WERI-Rb-1 (cell line): ENCODE results near the gene KRTAP4-11.
"Not testable (repeated sequence)": the region's sequence is repeated elsewhere in the genome, so short reads cannot be mapped to it uniquely, and the experiment has no call there.

Experiments
- DNase-seq: peaks from one replicate; pipeline ENCODE4 v3.0.0-alpha.2; 2020
- H3K27ac ChIP-seq: fragments of 250-450 bp; sonication (Bioruptor Pico); 2 replicates; pipeline ENCODE4 v1.5.1; 2020; ENCODE audit warnings: mild to moderate bottlenecking, moderate library complexity
- H3K27me3 ChIP-seq: fragments of 250-450 bp; sonication (Bioruptor Pico); 2 replicates; pipeline ENCODE4 v1.5.1; 2021; ENCODE audit warnings: mild to moderate bottlenecking, low read depth, moderate library complexity; ENCODE audit not compliant: insufficient read depth, severe bottlenecking
- H3K36me3 ChIP-seq: fragments of 250-450 bp; sonication (Bioruptor Pico); 2 replicates; pipeline ENCODE4 v1.5.1; 2020; ENCODE audit warnings: mild to moderate bottlenecking, moderate library complexity
- H3K4me3 ChIP-seq: 2 replicates; pipeline ENCODE4 v1.5.1; 2011; ENCODE audit warnings: low read depth, mild to moderate bottlenecking, control low read depth, low read length
- H3K9me3 ChIP-seq: fragments of 250-450 bp; sonication (Bioruptor Pico); 2 replicates; pipeline ENCODE4 v1.5.1; 2021; ENCODE audit warnings: mild to moderate bottlenecking, moderate library complexity; ENCODE audit not compliant: severe bottlenecking
- CTCF ChIP-seq: IDR thresholded peaks from 2 replicates; pipeline ENCODE4 v1.5.1; 2011; ENCODE audit warnings: low read depth, mild to moderate bottlenecking, control low read depth, inconsistent platforms, low read length

KRTAP4-11 gene

DNA sequence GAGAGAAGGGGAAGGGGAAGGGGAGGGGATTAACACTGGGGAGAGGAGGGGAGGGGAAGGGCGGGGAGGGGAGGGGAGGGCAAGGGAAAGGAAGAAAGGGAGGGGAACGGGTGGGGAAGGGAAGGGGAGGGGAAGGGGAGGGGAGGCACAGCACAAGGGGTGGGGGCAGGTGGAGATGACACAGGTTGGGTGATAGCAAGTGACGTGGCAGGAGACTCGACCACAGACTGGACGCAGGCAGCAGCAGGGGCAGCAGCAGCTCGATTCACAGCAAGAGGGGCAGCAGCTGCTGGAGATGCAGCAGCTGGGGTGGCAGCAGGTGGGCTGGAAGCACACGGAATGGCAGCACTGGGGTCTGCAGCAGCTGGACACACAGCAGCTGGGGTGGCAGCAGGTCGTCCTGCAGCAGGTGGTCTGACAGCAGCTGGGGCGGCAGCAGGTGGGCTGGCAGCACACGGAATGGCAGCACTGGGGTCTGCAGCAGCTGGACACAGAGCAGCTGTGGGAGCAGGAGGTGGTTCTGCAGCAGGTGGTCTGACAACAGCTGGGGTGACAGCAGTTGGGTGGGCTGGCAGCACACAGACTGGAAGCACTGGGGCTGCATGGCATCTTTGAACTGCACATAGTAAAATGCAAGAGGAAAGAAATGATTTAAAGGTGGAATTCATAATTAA, 16.4 kb downstream of the KRTAP4-11 start, which contains the start of gene KRTAP4-16:
TSS of gene KRTAP4-16 (minus strand) at position 624 of the 674 bp plus-strand sequence. CDS start at position 624, 0 bp downstream.
- Histone ChIP-seq H3K9me3 (no peaks in the 10 kb centered on the region), H3K27ac (no peak within 1 kb of the TSS), H3K36me3 (no peaks in the 10 kb centered on the region), H3K27me3 (peaks cover 13% of the 10 kb centered on the region), H3K4me3 (no peak within 1 kb of the TSS)
- DNase-seq: no peak
- TF ChIP-seq CTCF: no peak

DNA sequence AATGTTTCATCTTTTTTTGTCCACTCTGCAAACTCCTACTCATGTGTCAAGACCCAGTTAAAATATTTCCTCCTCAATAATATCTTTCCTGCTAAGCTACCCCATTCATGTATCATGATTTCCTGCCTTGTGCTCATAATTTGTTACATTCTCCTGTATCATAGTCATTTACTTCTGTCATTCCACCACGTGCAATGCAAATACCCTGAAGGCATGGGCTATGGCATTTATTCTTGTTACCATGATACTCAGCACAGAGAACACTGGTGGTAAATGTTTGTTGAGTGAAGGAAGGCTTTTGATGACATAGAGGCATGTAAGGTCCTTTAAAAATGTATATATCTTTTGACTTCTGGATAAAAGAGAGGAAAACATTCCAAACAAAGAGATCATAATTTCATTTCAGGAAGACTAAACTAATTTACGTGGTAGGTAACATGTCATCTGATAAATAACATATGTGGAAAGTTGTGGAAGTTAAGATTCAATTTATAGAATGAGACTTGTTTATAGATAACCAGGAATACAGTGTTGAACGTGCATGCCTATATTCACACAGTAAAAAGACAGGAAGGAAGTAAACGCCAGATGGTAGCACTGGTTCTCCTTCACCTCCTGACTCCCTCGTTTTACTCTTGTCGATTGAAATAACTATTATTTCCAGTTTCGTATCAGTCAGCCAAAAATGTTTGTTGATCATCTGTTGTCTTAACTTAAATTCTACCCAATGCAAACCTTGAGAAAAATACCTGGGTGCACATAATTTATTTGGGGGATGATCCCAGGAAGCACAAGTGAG, 18.3 kb downstream of the KRTAP4-11 start:
- DNase-seq, H3K9me3 ChIP-seq, H3K4me3 ChIP-seq, H3K27me3 ChIP-seq, H3K27ac ChIP-seq, H3K36me3 ChIP-seq: not testable (repeated sequence)

- H3K4me3 ChIP-seq: no peak overlapping the region
- no peaks in the 10 kb centered on the region for H3K9me3 ChIP-seq
- no peaks in the 10 kb centered on the region for H3K36me3 ChIP-seq
- no peak for TF ChIP-seq CTCF
- H3K27ac ChIP-seq: no peak overlapping the region
- DNase-seq: no peak
- H3K27me3 ChIP-seq: peaks cover 14% of the 10 kb centered on the region
Observed at GRCh38 chr17:41098481-41098880, 19.7 kb downstream of the KRTAP4-11 start.

DNA sequence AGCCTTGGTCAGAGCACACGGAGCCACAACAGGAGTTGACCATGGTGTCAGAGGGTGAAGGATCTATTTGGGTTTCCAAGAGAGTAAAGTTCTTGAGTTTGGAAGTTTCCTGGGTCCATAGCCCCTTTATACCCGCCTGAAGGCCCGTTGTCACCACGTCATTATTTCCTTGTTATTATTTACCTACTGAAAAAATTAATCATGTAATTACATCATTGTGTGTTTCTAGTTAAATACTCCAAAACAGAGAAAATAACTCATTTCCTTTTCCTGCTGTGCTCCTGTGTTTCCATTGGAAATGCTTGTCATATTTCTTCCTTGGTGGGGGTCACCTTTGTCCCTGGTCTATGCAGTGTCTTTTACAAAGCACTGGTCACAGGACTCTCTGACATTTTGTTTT, 20.1 kb downstream of the KRTAP4-11 start, which contains the start of gene KRTAP4-8:
TSS of gene KRTAP4-8 (minus strand) at position 101 of the 400 bp plus-strand sequence. CDS start at position 43, 58 bp downstream.
- Histone ChIP-seq H3K4me3 (no peak within 1 kb of the TSS), H3K27ac (no peak within 1 kb of the TSS), H3K9me3 (peaks cover 3% of the 10 kb centered on the region), H3K36me3 (no peaks in the 10 kb centered on the region), H3K27me3 (peaks cover 14% of the 10 kb centered on the region)
- TF ChIP-seq CTCF: no peak
- DNase-seq: no peak

DNA sequence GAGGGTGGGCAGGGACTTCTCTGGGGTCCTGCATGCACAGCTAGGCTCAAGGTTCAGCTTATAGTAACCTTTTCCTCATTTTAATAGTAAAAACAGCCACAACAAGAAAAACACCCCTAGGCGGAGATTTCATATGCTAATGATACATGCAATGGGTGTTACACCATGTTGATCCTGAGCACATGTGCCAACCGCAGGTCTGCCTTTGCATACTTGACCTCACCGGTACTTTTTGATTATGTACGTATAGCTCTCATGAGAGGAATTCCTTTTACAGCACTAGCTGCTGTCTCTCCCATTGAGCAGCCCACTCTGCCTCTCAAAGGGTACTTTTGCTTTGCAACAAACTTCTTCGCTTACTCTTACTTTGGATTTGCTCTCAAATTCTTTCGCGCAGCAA, 22.1 kb downstream of the KRTAP4-11 start:
- peaks cover 3% of the 10 kb centered on the region for H3K9me3 ChIP-seq
- no peak overlapping the region for H3K4me3 ChIP-seq
- TF ChIP-seq CTCF: no peak
- no peak overlapping the region for H3K27ac ChIP-seq
- H3K36me3 ChIP-seq: no peaks in the 10 kb centered on the region
- DNase-seq: no peak
- H3K27me3 ChIP-seq: peaks cover 12% of the 10 kb centered on the region

DNA sequence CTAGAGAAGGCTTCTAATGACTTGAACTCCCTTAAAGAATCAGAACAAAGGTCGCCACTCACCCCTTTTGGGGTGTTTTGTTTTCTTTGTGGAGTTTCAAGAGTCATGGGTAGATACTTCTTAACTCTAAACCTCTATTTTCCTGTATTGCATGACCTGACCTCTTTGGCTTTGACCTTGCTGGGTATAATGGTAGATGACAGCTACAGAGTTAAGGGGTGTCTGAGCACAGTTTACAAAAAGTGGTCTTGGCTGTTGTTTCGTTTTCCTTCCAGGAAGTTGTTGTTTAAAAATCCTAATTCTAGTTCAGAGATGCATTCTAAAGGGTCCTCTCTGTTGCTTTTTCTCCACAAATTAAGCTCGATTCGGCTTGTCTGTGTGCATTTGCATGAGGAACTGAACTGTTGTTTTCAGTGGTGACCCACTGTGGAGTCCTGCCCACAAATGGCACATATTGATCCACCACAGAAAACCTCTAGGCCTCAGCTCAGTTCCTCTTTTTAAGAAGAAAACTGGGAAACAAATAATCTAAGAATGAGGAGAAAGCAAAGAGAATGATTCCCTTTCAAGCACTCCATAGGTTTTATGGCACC, 29.3 kb downstream of the KRTAP4-11 start:
- peaks cover 12% of the 10 kb centered on the region for H3K27me3 ChIP-seq
- H3K9me3 ChIP-seq, H3K36me3 ChIP-seq, H3K4me3 ChIP-seq, DNase-seq, H3K27ac ChIP-seq: not testable (repeated sequence)

DNA sequence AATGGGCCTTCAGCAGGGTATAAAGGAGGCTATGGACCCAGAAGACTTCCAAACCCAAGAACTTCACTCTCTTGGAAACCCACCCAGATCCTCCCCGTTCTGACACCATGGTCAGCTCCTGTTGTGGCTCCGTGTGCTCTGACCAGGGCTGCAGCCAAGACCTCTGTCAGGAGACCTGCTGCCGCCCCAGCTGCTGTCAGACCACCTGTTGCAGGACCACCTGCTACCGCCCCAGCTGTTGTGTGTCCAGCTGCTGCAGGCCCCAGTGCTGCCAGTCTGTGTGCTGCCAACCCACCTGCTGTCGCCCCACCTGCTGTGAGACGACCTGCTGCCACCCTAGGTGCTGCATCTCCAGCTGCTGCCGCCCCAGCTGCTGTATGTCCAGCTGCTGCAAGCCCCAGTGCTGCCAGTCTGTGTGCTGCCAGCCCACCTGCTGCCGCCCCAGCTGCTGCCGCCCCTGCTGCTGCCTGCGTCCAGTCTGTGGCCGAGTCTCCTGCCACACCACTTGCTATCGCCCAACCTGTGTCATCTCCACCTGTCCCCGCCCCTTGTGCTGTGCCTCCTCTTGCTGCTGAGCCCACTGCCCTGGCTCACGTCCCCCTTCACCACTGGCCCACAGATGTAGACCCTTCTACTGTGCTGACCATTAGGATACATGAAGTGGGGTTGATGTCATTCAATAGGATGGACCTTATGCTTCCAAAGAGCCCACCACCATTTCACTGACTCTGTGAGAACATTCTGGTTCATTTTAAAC, 33.9 kb downstream of the KRTAP4-11 start, which contains the start of gene KRTAP4-7:
TSS of gene KRTAP4-7 (plus strand) at position 51 of the 757 bp plus-strand sequence. CDS start at position 108, 57 bp downstream.
- not testable (repeated sequence) for H3K9me3 ChIP-seq, H3K36me3 ChIP-seq, H3K4me3 ChIP-seq, H3K27ac ChIP-seq, DNase-seq
- H3K27me3 ChIP-seq: peaks cover 21% of the 10 kb centered on the region

DNA sequence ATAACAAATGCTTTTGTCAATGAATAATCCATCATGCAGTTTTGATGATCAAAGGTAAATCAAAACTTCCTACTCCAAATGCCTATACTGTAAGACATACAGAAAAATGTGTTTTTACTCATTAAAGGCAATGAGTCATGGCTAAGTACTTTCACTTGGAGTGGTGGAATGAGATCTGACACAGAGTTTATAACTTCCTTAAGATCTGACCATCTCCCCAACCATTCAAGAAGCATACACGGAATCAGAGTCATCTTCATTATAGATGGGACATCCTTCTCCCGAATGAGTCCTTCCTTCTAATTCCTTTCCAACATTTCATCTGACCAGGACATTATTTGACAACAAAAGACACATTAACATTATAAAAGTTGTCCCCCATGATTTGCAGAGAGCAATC, 34.7 kb downstream of the KRTAP4-11 start:
- not testable (repeated sequence) for H3K4me3 ChIP-seq, H3K36me3 ChIP-seq, DNase-seq, H3K9me3 ChIP-seq, H3K27ac ChIP-seq
- peaks cover 25% of the 10 kb centered on the region for H3K27me3 ChIP-seq
